ENCODE results near the gene ZNF865. TPM values are rescaled to one million over a fixed set of nuclear protein-coding genes. Genes with fewer than 3 reads are reported as not detected.

Gene ZNF865
- polyA plus RNA-seq, 10 donors: 5.0 to 8.7 (median 6.5) TPM

DNA sequence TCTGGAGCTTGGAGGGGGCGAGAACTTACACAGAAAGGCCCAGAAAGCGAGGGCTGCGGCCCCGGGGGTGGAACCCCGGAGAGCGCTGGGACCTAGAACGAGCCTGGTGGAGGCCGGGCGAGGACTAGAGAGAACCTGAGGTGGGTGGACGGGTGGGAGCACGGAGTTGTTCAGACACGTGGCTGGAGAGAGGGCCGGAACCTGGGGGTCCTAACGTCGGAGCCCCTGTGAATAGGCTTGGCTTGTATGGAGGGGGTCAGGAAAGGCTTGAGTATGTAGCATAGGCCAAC lies 38.4 kb downstream of the ZNF865 start:
- DNase-seq: no peak

DNA sequence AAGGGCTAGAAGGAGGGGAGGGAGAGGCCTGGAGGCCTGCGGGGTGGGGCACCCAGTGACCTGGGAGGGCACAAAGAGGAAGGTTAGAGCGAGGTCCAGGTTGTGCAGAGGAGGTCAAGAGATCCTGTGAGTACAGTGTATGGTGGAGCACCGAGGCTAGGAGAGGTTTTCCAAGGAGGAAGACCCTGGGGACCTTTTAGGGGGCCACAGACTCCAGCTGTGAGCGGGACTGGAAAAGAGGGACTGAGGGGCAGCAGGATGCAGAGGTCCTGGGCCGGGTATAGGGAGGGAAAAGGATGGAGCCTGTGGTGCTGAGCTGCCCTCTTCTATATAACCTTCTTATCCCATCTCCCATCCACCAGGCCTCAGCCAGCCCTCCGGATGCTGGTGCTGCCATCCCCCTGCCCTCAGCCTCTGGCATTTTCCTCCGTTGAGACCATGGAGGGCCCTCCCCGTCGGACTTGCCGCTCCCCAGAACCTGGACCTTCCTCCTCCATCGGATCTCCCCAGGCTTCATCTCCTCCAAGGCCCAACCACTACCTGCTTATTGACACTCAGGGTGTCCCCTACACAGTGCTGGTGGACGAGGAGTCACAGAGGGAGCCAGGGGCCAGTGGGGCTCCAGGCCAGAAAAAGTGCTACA lies 38.9 kb downstream of the ZNF865 start:
- DNase-seq: no peak

DNA sequence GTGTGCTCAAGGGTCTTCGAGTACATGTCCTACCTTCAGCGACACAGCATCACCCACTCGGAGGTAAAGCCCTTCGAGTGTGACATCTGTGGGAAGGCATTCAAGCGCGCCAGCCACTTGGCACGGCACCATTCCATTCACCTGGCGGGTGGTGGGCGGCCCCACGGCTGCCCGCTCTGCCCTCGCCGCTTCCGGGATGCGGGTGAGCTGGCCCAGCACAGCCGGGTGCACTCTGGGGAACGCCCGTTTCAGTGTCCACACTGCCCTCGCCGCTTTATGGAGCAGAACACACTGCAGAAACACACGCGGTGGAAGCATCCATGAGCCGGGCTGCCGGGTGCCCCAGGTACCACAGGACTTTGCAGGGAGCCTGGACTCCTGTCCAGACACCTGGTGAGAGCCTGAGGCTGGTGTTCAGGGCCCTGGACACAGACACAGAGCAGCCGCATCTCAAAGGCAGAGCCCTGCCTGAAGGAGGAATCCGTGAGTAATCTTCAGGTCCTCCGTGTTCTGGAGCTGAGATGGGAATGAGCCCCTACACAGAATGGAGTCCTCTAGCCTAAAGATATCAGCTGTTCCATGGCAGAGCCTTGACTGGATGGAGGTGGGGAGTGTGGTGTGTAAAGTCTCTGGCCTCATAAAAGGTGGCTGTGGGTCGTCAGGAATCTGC lies 39.5 kb downstream of the ZNF865 start:
- no peak for DNase-seq

DNA sequence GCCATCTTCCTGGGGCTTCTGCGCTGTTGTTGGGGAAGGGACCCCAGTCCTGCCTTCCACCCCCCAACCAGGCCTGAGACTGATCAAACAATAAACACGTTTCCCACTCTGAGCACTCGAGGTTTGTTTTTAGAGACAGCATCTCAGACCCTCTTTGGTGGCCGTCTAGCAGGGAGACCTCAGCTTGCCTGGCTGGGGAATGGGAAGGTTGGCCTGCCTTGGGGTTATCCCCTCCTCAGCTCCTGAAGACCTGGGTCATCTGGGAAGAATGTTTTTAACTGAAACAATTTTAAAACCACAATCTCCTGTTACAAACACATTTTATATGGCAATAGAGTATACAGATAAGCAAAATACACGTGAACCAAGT lies 40.0 kb downstream of the ZNF865 start:
- no peak for DNase-seq

DNA sequence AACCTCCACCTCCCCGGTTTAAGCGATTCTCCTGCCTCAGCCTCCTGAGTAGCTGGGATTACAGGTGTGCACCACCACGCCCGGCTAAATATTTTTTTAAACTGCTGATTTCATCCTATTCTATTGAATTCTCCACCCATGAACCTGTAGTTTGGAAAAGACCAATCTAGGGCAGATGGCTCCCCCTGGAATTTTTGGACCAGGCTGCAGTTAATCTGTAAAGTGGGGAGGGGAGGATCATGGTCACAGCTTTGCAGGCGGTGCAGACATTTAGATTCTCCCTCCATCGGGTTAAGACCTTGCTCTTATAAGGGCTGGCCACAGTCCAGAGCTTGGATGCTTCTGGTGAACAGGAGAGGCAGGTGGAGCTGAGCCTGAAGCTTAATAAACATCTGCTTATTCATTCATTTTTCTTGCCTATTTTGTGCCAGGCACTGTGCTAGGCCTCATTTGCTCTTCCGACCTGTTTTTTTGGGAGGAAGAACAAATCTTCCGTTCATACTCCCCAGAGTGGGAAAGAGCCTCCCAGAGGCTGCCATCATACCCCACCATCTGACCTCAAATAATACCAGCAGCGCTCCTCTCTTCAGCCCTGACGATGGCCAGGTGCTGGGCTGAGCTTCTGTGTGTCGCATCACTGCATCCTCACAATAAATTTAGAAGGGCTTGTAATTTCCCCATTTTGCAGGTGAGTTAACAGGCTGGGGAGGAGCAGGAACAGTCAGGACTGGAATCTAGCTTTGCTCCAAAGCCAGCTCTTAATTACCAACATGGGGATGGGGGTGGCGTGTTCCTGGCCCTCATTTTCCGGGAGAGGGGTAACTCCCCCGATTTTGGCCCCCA lies 41.7 kb downstream of the ZNF865 start:
- DNase-seq: no peak

DNA sequence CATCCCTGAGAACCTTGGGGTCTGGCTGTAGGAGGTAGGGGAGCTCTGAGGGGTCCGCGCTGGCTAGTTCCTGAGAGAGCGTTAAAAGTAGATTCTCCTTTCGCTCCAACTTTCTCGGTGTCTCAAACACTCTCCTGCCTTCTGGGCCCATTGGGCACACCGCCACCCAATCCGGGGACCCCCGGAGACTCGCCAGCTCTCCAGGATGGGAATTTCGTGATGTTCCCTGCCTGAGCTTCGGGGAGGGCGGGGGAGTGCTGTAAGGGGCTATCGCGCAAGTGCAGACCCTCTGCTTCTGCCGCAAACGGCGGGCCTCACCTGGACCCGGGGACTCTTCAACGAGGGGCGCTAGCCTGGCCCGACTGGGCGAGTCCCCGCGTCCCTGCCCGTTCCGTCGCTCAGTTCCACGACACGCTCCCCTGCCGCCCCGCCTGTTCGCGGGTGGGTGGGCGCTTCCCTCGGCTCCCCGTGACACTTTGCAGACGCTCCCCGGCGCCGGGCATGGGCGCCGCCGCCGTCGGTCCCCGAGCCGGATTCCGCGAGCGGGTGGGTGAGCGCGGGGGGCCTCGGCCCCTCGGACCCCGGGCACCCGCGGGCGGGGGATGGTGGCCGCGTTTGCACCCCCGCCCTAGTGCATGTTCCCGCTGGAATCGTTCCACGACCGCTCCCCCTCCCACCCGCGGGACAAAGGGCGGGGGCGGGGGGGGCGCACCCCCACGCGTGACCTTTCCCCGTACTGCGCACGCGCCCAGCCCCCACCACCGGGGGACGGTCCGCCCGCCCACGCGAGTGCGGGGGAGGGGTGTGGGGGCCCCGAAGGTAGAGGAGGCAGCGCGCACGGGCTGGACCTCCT lies 42.5 kb downstream of the ZNF865 start, which contains the start of gene CCDC106:
Gene CCDC106 (plus strand): TSS at position 481 of the 853 bp plus-strand sequence. CDS start 835 bp downstream, outside the sequence.
- DNase-seq: peak; percentile 70 to 93 (median 83)

DNA sequence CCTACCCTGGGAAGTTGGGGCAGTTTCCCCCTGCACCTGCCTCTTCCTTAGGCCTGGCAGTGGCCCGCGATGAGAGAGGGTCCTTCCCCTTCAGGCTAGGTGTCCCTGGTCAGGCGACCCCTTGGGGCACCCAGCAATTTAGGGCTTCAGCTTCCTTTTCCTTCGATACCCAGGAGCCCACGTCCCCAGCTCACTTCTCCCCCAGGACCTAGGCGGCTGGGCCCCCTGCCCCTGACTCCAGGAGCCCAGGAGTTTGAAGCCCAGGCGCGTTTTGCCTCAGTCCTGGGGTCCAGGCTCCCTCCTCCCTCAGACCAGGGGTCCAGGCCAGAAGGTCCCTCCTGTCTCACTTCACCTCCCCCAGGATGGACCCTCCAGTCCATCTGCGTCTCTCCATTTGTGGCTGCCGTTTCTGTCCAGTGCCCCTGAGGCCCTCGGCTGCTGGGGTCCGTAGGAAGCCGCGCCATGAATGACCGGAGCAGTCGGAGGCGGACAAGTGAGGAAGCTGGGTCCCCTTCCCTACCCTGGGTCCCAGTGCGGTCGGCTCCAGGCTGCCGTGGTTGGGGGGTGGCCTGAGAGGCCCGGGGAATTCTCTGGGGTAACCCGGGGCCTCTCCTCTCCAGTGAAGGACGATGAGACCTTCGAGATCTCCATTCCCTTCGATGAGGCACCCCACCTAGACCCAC lies 43.3 kb downstream of the ZNF865 start:
- DNase-seq: peak in 1 of 3 donors; percentile 59

DNA sequence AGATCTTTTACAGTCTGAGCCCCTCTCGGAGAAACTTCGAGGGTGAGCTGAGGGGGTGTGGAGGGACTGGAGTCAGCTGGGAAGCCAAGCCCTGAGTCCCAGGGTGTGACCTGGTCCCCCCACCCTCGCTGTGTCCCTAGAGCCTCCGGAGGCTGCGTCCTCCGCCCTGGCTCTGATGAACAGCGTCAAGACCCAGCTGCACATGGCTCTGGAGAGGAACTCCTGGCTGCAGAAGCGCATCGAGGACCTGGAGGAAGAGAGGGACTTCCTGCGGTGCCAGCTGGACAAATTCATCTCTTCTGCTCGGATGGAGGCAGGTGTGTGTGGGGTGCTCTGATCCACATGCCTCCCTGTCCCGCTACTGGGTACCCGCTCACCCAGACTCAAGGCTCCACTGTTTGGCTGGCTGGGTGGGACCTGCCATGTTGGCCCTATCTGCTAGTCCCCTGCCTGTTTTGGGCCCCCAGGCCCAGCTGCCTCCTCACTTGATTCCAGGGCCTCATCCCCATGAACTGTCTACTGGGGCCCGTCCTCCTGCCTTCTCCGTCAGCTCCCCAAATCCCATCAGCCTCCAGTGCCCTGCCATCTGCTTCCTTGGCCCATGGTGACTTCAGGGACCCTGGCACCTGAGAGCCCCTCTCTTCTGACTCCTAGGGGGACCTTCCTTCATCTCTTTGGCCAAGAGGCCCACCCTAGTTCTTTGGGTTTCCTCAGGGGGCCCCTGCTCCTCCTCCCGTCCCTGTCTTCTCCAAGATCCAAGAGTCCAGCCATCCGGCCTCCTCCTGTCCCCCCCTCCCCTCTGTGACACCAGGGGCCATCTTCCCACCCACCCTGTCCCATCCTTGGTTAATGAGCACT lies 44.0 kb downstream of the ZNF865 start:
- no peak for DNase-seq

DNA sequence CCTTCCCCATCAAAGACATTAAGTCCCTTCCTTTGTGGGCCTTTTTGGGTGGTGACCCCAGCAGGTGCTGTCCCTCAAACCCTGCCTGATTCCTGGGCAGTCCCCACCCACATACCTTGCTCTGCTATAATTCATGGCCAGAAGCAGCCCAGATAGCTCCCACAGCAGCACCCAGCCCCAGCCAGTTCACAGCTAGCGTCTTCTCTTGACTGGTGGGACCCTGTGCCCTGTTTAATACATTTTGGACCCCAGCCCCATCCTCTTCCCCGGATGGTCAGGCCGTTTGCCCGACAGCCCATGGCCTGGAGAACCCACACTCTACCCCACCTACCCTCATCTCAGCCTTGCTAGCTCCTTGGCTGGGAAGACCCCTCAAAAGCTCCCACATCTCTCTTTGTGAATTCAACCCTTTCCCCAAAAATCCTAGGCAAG lies 44.7 kb downstream of the ZNF865 start:
- DNase-seq: no peak

DNA sequence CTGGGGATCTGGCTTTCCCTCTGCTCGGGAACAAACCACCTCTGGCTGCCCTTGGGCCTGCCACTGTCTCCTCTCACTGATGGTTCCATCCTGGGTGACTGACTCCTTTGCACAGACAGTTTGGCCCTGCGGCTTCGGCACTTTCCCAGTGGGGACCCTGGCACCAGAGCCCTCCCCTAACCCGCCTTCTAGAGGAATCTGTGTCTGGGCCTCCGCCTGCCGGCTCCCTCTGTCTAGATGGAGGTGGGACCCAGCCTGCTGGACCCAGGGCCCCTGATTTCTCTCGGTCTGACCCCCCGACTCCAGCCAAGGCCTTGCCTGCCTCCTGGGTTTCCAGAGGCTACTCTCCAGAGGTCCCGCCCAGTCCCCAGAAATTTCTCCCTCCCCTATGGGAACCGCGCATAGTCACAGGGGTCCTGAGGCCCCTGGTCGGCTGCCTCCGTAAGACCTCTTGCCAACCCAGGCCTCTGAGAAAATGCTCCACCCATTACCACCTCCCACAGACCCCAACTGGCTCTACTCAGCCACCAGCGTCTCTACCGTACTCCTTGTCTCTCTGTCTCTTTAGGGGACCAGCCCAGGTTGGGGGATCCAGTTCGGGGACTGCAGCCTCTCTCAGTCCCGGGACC lies 45.3 kb downstream of the ZNF865 start:
- DNase-seq: no peak

DNA sequence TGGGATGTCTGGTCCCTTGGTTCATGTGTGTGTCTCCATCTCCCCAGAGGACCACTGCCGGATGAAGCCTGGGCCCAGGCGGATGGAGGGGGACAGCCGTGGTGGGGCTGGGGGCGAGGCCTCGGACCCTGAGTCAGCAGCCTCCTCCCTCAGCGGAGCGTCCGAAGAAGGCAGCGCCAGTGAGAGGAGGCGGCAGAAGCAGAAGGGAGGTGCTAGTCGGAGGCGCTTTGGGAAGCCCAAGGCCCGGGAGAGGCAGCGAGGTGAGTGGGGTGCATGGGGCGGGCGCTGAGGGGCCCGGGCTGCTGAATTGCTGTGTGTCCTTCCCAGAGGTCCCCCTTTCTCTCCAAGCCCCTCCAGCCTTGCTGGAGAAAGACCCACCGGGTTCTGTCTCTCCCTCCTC lies 45.8 kb downstream of the ZNF865 start:
- no peak for DNase-seq

DNA sequence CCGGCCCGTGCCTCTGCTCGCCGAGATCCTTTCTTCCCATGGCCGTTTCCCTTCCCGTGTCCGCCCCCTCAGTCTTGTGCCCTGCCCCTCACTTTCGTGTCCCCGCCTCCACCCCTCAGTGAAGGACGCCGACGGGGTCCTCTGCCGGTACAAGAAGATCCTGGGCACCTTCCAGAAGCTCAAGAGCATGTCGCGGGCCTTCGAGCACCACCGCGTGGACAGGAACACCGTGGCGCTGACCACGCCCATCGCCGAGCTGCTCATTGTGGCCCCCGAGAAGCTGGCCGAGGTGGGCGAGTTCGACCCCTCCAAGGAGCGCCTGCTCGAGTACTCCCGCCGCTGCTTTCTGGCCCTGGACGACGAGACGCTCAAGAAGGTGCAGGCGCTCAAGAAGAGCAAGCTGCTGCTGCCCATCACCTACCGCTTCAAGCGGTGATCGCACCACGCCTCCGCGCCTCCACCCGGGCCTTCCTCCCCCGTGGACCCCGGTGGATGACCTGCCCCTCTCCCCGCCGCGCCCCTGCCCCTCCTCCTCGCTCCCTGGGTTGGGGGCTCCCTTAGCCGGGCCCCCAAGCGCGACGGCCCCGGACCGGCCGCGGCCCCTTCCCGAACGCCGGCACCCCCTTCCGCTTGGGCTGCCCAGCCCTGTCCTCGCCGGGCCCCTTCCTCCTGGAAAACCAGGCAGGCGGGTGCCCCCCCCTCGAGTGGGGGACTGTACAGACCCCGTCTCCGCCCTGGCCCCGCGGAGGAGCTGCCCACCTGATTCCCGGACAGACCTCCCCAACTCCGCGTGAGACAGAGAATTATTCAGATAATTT lies 47.1 kb downstream of the ZNF865 start:
- DNase-seq: no peak

DNA sequence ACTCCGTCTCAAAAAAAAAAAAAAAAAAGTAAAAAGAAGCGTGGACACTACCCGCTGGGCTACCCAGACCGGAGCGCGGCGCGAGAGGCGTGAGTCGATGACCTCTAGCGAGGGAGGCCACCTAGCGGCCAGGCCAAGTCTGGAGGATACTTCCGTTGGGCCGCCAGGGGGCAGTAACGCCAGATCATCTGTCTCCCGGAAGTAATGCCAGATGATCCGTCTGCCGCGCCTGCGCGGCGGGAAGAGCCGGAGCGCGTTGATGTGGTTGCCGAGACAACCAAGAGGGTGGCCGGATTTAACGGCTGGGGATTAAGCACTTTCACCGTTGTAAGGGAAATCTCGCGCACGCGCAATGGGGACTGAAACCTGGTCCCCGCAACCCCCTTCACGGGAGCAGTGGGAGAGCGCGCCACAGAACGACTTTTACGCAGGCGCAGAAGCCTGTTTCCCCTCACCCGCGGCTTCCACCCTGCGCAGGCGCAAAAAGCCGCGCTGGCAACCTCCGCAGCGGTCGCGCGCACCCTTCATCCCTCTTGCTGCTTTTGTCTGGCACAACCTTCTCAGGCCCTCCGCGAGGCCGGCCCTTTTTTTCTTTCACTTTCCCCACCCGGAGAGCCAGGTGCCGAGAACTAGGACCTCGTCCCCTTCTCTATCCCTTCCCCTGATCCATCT lies 48.3 kb downstream of the ZNF865 start:
- peak; percentile 99 to 100 (median 100) for DNase-seq

DNA sequence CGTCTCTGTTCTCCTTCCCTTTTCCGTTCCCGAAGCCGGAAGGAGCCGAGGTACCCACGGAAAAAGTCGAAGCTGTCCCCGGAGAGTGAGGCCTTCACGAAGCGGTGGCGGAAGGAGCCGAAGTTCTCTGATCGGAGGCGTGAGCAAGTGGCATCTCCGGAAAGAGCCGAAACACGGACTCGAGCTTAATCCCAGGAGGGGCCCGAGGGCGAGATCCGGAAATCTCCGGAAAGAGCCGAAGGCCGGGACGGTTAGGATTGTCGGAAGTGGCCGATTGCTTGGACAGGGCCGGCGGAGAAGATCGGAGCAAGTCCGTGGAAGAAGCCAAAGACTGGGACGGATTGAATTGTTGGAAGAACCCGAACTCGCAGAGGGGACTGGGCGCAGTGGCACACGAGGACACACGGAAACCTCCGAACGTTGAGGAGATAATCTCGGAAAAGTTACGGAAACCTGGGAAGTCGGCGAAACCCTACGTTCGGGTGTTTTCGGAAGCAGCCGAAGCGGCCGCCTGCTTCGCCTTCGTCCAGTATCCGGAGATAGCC lies 48.9 kb downstream of the ZNF865 start:
- DNase-seq: peak; percentile 100

DNA sequence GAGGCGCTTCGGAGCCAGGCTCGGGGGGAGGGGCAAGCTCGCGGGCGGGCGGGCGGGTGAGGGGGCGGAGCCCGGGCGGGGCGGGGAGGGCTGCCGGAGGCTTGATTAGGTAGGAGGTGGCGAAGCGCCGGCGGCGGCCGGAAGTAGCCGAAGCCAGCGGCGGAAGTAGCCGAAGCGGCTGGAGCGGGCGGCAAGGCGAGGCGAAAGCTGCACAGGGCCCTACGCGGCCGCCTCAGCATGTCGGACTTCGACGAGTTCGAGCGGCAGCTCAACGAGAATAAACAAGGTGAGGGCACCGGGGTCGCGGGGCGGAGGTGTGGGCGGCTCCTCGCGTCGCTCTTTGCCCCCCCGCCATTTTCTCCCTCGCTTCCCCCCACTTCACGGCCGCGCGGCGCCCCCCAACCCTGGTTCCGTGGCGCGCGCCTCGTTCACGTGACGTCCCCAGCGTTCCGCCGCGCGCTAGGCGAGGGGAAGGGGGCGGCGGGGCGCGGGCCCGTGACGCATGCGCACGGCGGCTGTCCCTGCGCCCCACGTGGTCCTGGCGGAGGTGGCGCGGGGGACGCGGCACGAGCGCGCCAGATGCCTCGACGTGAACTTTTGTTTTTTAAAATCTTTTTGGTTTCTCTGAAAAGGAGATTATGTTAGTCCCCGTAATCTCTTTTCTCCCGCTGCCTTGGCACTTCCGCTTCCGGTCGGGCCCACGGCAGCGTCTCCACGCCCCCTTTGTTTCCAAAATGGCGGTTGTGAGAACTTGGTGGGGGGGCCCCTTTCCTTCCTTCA lies 49.6 kb downstream of the ZNF865 start, which contains the start of gene U2AF2:
Gene U2AF2 (plus strand): TSS at position 168 of the 780 bp plus-strand sequence. CDS start 70 bp downstream, at position 238.
- DNase-seq: peak; percentile 84 to 95 (median 95)

DNA sequence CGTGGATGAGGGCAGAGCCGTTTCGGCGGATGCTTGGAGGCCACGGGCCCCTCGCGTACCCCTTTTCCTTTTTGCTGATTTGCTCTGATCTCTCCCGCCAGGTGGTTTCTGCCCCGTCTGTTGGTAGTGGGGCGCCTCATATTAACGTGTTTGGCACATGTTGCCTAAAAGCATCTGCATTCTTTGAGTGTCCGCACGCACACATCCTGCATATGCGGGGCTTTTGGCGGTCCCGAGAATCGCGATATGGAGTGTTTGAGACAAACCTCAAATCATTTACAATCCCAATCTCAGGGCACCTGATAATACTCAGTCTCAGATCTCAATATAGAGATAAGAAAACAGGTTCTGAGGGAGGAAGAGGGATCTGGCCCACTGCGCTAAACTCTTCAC lies 50.2 kb downstream of the ZNF865 start:
- DNase-seq: no peak

DNA sequence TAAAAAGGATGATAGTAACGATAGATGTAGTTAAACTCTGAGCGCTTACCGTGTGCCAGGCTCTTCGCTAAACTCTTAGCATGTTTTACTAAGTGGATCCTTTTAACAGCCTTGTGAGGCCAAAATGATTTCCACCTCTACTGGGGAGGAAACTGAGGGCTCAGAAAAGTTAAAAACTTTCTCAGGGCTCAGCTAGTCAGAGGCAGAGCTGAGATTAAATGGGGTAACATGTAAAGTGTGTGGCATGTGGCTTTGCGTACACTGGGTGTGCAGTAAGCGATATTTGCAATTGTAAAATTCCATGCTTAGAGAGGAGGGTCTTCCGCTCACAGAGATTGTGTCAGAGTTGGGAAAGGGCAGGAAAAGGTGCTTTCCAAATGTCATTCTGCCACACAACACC lies 51.1 kb downstream of the ZNF865 start:
- no peak for DNase-seq
